Effector memory CD4-positive, alpha-beta T cell (primary cell): ENCODE measurements around the gene SLC22A23.
"Not testable (repeated sequence)": the region's sequence is repeated elsewhere in the genome, so short reads cannot be mapped to it uniquely, and the experiment has no call there.

Source experiments
- DNase-seq, 3 donors: peaks; one replicate each; pipeline ENCODE4 v3.0.0-alpha.2; 2020
- H3K27ac ChIP-seq: 2 replicates; pipeline ENCODE4 v1.7.0; 2013; ENCODE audit warnings: mild to moderate bottlenecking, low read length, moderate library complexity; ENCODE audit not compliant: insufficient read depth, poor library complexity, severe bottlenecking
- H3K27me3 ChIP-seq: replicated peaks from 2 replicates; pipeline ENCODE4 v1.7.0; 2013; ENCODE audit warnings: mild to moderate bottlenecking, low read length; ENCODE audit not compliant: insufficient read depth, control insufficient read depth, poor library complexity, severe bottlenecking
- H3K36me3 ChIP-seq: 2 replicates; pipeline ENCODE4 v1.7.0; 2013; ENCODE audit warnings: mild to moderate bottlenecking, low read length, moderate library complexity; ENCODE audit not compliant: control insufficient read depth, insufficient read depth
- H3K4me1 ChIP-seq: 2 replicates; pipeline ENCODE4 v1.7.0; 2013; ENCODE audit warnings: low read length, mild to moderate bottlenecking; ENCODE audit not compliant: control insufficient read depth, insufficient read depth, poor library complexity, severe bottlenecking
- H3K4me3 ChIP-seq: 2 replicates; pipeline ENCODE4 v1.7.0; 2013; ENCODE audit warnings: low read length, low read depth, mild to moderate bottlenecking; ENCODE audit not compliant: insufficient read depth, poor library complexity, severe bottlenecking
- H3K9me3 ChIP-seq: 2 replicates; pipeline ENCODE4 v1.7.0; 2013; ENCODE audit warnings: mild to moderate bottlenecking, low read length, moderate library complexity; ENCODE audit not compliant: control insufficient read depth

Gene SLC22A23

DNA sequence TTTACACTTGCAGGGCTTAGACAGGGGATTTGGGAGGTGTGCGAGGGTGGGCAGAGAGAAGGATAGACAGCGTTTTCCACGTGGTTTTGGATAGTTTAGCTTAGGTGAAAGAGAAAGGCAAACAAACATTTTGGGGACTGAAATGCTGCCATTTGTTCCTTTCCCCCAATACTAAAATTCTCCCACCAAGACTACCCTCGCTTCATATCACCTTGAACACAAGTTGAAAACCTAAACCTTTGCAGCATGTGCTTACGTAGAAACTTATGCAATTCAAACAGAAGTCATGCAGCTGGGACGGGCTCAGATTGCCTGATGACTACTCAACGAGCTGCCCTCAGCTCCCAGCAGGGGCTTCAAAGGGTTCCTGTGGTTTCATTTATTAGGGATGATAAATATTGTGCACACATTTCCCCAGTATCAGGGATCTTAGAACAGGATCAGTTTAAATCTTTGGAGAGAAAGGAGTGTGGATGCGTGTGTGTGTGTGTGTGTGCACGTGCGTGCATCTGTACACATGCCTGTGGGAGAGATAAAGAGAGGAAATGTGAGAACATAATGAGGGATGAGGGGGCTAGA lies 77.3 kb downstream of the SLC22A23 start:
- Histone ChIP-seq H3K9me3 (no peaks in the 10 kb centered on the region), H3K27me3 (no peaks in the 10 kb centered on the region), H3K4me3 (no peak overlapping the region), H3K27ac (no peak overlapping the region), H3K36me3 (no peaks in the 10 kb centered on the region), H3K4me1 (peaks cover 6% of the 10 kb centered on the region)
- no peak for DNase-seq

DNA sequence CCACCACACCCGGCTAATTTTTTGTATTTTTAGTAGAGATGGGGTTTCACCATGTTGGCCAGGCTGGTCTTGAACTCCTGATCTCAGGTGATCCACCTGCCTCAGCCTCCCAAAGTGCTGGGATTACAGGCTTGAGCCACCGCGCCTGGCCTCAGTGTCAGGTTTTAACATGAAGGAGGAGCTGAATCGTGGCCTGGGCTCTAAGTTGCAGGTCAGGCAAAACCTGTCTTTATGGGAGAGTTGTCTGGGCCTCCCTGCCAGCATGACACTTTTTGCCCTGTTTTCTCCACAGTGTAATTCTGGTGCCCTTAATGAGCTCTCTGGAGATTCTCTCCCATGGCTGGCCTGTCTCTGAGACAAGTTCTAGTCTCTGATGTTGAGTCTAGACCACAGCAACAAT lies 78.0 kb downstream of the SLC22A23 start:
- H3K9me3 ChIP-seq, H3K27ac ChIP-seq, H3K36me3 ChIP-seq, DNase-seq, H3K27me3 ChIP-seq, H3K4me1 ChIP-seq, H3K4me3 ChIP-seq: not testable (repeated sequence)

DNA sequence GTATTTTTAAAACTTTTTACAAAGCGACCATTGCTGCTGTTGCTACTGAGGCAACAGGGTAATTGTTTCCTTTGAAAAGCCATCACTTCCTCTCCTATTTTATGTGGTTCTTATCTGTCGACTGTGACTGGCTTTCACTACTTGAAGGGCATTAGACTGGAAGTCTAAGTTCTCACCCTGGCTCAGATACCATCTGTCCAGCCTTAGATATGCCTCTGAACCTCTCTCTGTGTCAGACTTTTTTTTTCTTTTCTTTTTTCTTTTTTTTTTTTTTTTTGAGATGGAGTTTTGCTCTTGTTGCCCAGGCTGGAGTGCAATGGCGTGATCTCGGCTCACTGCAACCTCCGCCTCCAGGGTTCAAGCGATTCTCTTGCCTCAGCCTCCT lies 78.5 kb downstream of the SLC22A23 start:
- H3K9me3 ChIP-seq, H3K4me3 ChIP-seq, H3K4me1 ChIP-seq, H3K27ac ChIP-seq, H3K27me3 ChIP-seq, DNase-seq, H3K36me3 ChIP-seq: not testable (repeated sequence)

DNA sequence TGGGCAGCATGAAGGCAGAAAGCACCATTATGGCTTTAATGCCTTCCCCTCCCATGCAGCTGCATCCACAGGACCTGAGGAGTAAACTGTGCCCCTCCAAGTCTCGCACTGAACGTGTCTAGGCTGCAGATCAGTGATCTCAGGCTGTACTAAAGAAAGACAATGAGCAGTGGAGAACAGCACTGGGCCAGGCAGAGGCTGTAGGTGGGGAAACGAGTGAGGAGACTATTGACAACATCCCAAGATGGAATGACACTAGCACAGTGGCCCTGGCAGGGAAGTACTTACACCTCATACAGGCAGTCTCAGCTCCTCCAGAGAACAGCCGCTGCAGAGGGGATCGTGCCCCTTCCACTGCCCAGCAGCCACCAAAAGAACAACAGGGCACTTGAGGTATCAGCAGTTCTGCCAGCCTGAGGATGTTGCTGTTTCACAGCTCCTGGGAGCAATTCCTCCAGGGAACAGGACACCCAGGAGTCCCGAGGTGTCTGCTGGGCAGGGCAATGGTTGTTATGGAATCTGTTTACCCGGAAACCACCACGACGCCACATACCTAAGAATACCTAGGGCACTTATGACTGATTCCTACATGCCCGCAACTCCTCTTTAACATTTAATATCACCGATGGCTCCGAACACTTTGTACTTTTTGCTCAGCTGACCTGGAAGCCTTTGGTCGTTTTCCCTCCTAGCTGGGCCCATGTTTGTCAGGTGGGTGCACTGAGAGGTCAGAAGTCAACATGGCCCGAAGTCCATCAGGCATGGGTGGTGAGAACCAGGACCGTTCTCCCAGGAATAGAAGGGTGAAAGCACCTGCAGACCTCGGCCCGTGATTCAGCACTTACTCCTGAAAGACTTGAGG lies 79.1 kb downstream of the SLC22A23 start:
- peaks cover 6% of the 10 kb centered on the region for H3K4me1 ChIP-seq
- no peak for DNase-seq
- no peaks in the 10 kb centered on the region for H3K36me3 ChIP-seq
- H3K4me3 ChIP-seq: no peak overlapping the region
- H3K9me3 ChIP-seq: no peaks in the 10 kb centered on the region
- no peaks in the 10 kb centered on the region for H3K27me3 ChIP-seq
- H3K27ac ChIP-seq: no peak overlapping the region

DNA sequence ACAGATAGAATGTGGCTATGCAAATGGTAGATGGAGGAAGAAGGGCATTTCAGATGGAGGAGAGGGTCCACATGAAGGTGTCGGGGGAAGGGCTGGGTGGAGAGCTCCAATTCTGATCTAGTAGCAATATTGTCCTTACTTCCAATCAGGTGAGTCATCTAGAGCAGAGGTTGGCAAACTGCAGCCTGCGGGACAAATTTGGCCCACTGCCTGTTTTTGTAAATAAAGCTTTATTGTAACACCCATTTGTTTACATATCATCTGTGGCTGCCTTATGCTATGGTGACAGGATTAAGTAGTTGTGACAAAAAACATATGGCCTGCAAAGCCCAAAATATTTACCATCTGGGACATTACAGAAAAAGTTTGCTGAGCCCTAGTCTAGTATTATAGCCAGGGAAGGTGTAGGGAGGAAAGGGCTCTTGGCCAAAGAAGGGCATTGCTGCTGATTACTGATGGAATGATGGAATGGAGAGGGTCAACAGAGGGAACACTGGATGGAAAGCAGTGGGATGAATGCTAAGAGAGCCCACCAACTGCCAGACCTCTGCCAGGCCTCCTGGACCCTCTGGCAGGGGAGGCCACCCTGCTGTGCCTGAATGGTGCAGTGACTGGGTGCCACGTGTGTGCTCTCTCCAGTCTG lies 79.8 kb downstream of the SLC22A23 start:
- H3K4me1 ChIP-seq: peaks cover 9% of the 10 kb centered on the region
- H3K9me3 ChIP-seq: no peaks in the 10 kb centered on the region
- no peak overlapping the region for H3K4me3 ChIP-seq
- H3K27ac ChIP-seq: no peak overlapping the region
- no peak for DNase-seq
- no peaks in the 10 kb centered on the region for H3K27me3 ChIP-seq
- H3K36me3 ChIP-seq: no peaks in the 10 kb centered on the region

DNA sequence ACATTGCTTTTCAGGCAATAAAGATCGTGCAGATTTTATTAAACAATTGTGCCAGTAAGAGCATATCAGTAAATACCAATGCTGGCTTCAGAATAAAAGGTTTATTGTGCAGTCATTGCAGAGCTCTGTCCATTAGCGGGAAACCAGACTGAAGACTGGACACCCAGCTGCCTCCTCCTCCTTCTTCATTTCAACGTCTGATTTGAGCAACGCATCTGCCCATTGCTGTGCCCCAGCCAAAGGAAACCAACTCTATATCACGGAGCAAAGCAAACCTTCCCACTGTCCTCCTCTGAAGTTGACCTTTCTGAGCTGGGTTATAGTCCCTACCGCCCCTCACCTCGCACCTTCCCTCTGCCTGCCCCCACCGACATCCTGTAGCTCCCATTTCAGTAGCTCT lies 80.8 kb downstream of the SLC22A23 start:
- Histone ChIP-seq H3K27ac (no peak overlapping the region), H3K36me3 (no peaks in the 10 kb centered on the region), H3K4me3 (no peak overlapping the region), H3K4me1 (peaks cover 17% of the 10 kb centered on the region), H3K9me3 (no peaks in the 10 kb centered on the region), H3K27me3 (no peaks in the 10 kb centered on the region)
- DNase-seq: no peak

DNA sequence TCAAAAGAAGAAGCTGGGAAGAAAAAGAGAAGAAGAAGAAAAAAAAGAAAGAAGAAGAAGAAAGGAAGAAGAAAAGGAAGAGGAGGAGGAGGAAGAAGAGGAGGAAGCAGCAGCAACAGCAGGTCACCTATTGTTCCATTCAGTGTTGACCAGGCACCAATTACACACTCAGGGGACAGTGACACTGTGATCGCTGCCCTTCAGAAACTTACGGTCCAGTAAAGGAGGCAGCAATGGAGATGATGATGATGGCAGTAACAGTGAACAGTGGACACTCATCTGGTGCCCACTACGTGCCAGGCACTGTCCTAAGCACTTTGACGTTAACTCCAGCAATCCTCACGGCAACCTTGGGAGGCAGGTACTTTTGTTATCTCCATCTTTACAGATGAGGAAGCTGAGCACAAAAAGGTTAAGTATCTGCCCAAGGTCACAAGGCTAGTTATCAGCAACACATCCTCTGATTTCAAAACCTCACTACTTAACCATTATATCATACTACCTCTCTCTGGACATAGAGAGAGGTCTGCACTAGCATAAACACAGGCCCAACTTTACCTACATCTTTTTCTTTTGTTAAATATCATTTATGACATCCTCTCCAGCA lies 83.2 kb downstream of the SLC22A23 start:
- Histone ChIP-seq H3K4me3 (no peak overlapping the region), H3K9me3 (no peaks in the 10 kb centered on the region), H3K4me1 (peaks cover 20% of the 10 kb centered on the region), H3K27ac (no peak overlapping the region), H3K27me3 (no peaks in the 10 kb centered on the region), H3K36me3 (no peaks in the 10 kb centered on the region)
- no peak for DNase-seq

DNA sequence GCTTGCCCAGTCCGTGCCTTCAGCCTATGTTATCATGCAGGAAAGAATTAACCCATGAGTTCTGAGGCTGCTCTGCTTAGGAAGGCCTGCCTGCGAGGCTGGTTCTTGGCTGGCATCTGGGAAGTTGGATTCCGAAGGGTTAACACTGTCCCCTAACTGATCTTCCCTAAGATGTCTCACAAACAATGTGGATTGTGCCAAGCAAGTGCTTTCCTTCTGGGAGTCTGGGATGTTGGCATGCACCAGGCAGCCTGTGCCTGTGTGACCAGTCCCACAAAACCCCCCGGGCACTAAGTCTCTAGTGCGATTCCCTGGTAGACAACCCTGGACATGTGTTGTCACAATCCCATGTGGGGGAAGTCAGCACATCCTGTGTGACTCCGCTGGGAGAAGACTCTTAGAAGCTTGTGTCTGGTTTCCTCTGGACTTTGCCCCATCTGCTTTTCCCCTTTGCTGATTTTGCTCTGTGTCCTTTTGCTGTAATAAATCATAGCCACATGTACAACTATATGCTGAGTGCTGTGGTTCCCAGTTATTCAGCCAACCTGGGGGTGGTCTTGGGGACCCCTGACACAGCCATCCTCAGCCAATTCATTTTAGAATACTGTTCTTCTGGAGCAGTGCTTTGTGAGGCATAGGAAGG lies 83.8 kb downstream of the SLC22A23 start:
- Histone ChIP-seq H3K27me3 (no peaks in the 10 kb centered on the region), H3K4me3 (no peak overlapping the region), H3K36me3 (no peaks in the 10 kb centered on the region), H3K9me3 (no peaks in the 10 kb centered on the region), H3K4me1 (peaks cover 19% of the 10 kb centered on the region), H3K27ac (no peak overlapping the region)
- no peak for DNase-seq

DNA sequence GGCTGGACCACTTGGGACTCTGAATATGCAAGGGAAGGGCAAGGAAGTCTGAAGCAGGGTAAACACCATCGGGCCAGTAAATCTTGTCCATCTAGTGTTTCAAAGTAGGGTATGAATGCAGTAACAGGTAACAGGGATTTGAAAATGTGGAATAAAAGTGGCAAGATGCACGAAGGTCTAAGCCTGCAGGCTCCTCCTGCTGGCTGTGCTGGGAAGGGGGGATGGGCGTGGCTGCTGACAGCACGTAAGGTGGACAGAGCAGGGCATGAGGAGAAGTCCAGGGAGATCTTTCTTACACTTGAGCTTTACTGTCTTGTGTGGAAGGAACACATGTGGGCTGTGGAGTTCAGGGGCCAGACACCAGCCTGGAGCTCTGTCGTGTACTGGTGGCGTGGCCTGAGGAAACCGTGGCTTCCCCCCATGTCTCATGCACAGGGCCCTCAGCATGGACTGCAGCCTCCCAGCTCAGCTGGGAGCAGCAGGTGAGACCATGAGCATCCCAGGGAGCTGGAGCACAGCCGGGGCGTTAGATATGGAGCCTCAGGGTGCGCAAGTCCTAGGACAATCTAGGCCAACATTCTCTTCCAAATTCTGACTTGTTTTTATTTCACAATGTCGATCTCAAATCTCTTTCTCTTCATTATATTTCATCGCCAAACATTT lies 84.5 kb downstream of the SLC22A23 start:
- Histone ChIP-seq H3K4me1 (peaks cover 19% of the 10 kb centered on the region), H3K27ac (peak overlapping the region; percentile 57), H3K36me3 (no peaks in the 10 kb centered on the region), H3K4me3 (no peak overlapping the region), H3K27me3 (no peaks in the 10 kb centered on the region), H3K9me3 (no peaks in the 10 kb centered on the region)
- DNase-seq: no peak
